Vagina (tissue), 2 donors: ENCODE data around the gene OSBPL8.

Source experiments
- CTCF ChIP-seq, 3 experiments: fragments of 450-650 bp in 2 of 3; fragments of 200-600 bp in 1 of 3; sonication (generic) in 1 of 3; IDR thresholded peaks; one replicate each; pipeline ENCODE4 v1.5.1; 2017 to 2019; ENCODE audit warnings: antibody characterized with exemption in 3 of 3, mild to moderate bottlenecking in 2 of 3, moderate library complexity in 2 of 3
- POLR2A ChIP-seq, 2 donors: fragments of 450-650 bp; IDR thresholded peaks; one replicate each; pipeline ENCODE4 v1.6.1; 2017; ENCODE audit warnings: antibody characterized with exemption in 2 of 2, mild to moderate bottlenecking in 2 of 2, moderate library complexity in 2 of 2
- POLR2AphosphoS5 ChIP-seq, 2 donors: sonication (generic); formaldehyde crosslinking; IDR thresholded peaks; one replicate each; pipeline ENCODE4 v1.9.0; 2017; ENCODE audit warnings: antibody characterized with exemption in 2 of 2, mild to moderate bottlenecking in 2 of 2, low read depth in 1 of 2; ENCODE audit not compliant: insufficient read depth in 1 of 2

GRCh38 chr12:76555797-76556196 is 3.8 kb downstream of the OSBPL8 start:
- TF ChIP-seq CTCF (IDR thresholded peaks at IDR 0.05) (no peak), POLR2A (IDR thresholded peaks at IDR 0.05) (no peak), POLR2AphosphoS5 (IDR thresholded peaks at IDR 0.05; ENCODE audit: insufficient read depth in 1 of 2, low read depth in 1 of 2) (no peak)
